Right atrium auricular region (tissue), 2 donors: ENCODE data around the gene FAF1. TPM values are rescaled to one million over a fixed set of nuclear protein-coding genes. Genes with fewer than 3 reads are reported as not detected.

Experiments used
- DNase-seq: peaks from one replicate; pipeline ENCODE4 v3.0.0-alpha.2; 2019; ENCODE audit warnings: low spot score
- H3K27ac ChIP-seq, 2 donors: fragments of 200-600 bp; sonication (generic); 1 replicate in 1 of 2; 2 replicates in 1 of 2; pipeline ENCODE4 v1.5.1; 2016 to 2019
- H3K27me3 ChIP-seq, 2 donors: fragments of 200-600 bp; sonication (generic); one replicate each; pipeline versions ENCODE4 v1.5.1 to v1.6.0; 2017 to 2019
- H3K36me3 ChIP-seq: fragments of 200-600 bp; sonication (generic); one replicate; pipeline ENCODE4 v1.5.1; 2016
- H3K4me1 ChIP-seq, 2 donors: fragments of 200-600 bp; sonication (generic); one replicate each; pipeline versions ENCODE4 v1.5.1 to v1.6.0; 2017 to 2019
- H3K4me3 ChIP-seq, 2 donors: fragments of 200-600 bp; sonication (generic); 1 replicate in 1 of 2; 2 replicates in 1 of 2; pipeline ENCODE4 v1.5.1; 2017 to 2019; ENCODE audit warnings: mild to moderate bottlenecking in 1 of 2, moderate library complexity in 1 of 2
- H3K9me3 ChIP-seq, 2 donors: fragments of 200-600 bp; sonication (generic); one replicate each; pipeline ENCODE4 v1.5.1; 2019
- total RNA-seq, 2 donors: library from RNA; depleted of rRNA; stranded (reverse); fragments of >200 nt; gene quantifications; one replicate each; pipeline ENCODE4 v1.1.0, GENCODE V29; 2016
- TF ChIP-seq, protein P1 (sequence below), 2 donors: fragments of 200-600 bp; sonication (generic); IDR thresholded peaks; one replicate each; pipeline ENCODE4 v1.5.1; 2019; ENCODE audit warnings: antibody characterized with exemption in 2 of 2

Gene FAF1
- total RNA-seq, 2 donors from 2014 or later, result 36.1 to 68.8 TPM

DNA sequence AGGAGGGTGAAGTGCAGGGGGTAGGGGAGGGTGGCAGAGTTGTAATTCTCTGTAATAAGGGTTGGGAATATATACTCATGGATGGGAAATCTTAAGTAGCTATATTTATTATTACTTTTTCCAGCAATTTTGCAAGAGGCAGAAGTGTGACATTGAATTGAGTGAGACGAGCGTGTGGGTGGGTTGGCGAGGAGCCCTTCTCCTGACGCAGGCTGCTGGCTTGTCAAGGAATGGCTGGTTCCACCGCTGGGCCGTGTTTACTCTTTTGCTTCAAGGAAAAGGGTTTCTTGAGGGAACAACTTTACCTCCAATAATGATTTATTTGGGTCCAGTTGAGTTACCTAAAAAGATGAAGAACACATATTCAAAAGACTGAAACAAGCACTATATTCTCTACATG is 518.9 kb downstream of the FAF1 start:
- no peak for DNase-seq
- no peaks in the 10 kb centered on the region for H3K9me3 ChIP-seq
- no peaks in the 10 kb centered on the region for H3K27me3 ChIP-seq
- TF ChIP-seq, protein P1, sequence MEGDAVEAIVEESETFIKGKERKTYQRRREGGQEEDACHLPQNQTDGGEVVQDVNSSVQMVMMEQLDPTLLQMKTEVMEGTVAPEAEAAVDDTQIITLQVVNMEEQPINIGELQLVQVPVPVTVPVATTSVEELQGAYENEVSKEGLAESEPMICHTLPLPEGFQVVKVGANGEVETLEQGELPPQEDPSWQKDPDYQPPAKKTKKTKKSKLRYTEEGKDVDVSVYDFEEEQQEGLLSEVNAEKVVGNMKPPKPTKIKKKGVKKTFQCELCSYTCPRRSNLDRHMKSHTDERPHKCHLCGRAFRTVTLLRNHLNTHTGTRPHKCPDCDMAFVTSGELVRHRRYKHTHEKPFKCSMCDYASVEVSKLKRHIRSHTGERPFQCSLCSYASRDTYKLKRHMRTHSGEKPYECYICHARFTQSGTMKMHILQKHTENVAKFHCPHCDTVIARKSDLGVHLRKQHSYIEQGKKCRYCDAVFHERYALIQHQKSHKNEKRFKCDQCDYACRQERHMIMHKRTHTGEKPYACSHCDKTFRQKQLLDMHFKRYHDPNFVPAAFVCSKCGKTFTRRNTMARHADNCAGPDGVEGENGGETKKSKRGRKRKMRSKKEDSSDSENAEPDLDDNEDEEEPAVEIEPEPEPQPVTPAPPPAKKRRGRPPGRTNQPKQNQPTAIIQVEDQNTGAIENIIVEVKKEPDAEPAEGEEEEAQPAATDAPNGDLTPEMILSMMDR (IDR thresholded peaks at IDR 0.05), result no peak
- H3K4me1 ChIP-seq, result no peaks in the 10 kb centered on the region
- no peak overlapping the region for H3K27ac ChIP-seq
- no peak overlapping the region for H3K4me3 ChIP-seq
- peaks cover 7% of the 10 kb centered on the region for H3K36me3 ChIP-seq

DNA sequence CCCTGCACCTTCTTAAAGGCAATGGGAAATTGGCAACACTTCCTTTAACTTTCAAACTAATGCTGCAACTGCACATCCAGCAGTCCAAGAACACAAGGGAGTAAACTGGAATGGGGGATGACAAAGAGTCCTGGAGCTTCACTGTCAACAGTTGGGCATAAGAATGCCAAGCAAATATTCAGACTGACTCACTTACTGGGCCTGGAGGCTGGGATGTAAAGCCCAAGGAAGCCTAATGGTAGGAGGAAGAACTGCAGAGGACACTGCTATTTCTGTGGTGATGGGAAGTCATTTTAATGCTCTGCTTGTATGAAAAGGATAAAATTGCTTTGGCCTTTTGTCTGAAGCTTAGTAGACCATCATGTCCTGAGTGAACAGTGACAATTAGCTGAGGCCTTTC is 521.1 kb downstream of the FAF1 start:
- no peak overlapping the region for H3K27ac ChIP-seq
- no peaks in the 10 kb centered on the region for H3K9me3 ChIP-seq
- H3K36me3 ChIP-seq, result peaks cover 7% of the 10 kb centered on the region
- H3K4me1 ChIP-seq, result no peaks in the 10 kb centered on the region
- H3K4me3 ChIP-seq, result no peak overlapping the region
- no peak for DNase-seq
- H3K27me3 ChIP-seq, result no peaks in the 10 kb centered on the region
- TF ChIP-seq, protein P1 (IDR thresholded peaks at IDR 0.05), result no peak

DNA sequence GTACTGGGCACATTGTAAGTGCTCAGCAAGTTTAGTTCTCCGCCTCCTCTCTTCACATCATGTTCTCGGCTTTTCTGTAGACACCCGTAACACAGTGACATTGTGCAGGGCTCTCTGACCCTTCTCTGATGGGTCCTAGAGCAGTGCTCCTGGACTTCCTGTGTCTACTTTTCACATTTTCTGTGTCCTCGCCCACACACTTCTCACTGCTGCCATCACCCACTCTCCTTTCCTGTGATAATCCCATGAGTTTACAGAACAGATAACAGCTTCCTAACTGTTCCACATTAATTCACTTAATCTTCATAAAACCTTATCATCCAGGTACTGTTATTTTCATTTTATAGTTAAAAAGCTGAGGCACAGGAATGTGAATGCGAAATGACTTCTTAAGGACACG is 523.6 kb downstream of the FAF1 start:
- Histone ChIP-seq H3K36me3 (peaks cover 7% of the 10 kb centered on the region), H3K27me3 (no peaks in the 10 kb centered on the region), H3K4me3 (no peak overlapping the region), H3K27ac (no peak overlapping the region), H3K4me1 (no peaks in the 10 kb centered on the region), H3K9me3 (no peaks in the 10 kb centered on the region)
- DNase-seq, result no peak
- TF ChIP-seq, protein P1 (IDR thresholded peaks at IDR 0.05), result no peak

DNA sequence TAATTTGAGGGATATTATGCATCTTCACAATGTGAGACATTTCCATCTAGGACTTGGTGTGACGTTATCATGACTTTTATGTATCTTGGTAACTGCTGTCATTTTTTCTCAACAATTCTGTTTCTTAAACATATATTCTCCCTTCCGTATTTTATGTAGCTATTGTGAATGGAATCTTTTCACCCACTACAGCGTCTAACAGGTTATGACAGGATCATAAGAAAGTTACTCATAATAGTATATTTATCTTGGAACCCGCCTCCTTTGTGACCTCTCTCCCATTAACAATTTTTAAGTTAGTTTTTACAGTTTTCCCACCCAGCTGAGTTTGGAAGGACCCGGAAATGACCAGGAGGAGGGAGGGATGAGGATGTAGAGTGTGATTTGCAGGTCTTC is 530.1 kb downstream of the FAF1 start:
- DNase-seq, result no peak
- H3K9me3 ChIP-seq, result no peaks in the 10 kb centered on the region
- H3K27me3 ChIP-seq, result peaks cover 52 to 59% of the 10 kb centered on the region in 2 donors
- TF ChIP-seq, protein P1 (IDR thresholded peaks at IDR 0.05), result no peak
- H3K27ac ChIP-seq, result no peak overlapping the region
- no peak overlapping the region for H3K4me3 ChIP-seq
- H3K4me1 ChIP-seq, result peaks cover 0 to 27% of the 10 kb centered on the region in 2 donors
- no peaks in the 10 kb centered on the region for H3K36me3 ChIP-seq

DNA sequence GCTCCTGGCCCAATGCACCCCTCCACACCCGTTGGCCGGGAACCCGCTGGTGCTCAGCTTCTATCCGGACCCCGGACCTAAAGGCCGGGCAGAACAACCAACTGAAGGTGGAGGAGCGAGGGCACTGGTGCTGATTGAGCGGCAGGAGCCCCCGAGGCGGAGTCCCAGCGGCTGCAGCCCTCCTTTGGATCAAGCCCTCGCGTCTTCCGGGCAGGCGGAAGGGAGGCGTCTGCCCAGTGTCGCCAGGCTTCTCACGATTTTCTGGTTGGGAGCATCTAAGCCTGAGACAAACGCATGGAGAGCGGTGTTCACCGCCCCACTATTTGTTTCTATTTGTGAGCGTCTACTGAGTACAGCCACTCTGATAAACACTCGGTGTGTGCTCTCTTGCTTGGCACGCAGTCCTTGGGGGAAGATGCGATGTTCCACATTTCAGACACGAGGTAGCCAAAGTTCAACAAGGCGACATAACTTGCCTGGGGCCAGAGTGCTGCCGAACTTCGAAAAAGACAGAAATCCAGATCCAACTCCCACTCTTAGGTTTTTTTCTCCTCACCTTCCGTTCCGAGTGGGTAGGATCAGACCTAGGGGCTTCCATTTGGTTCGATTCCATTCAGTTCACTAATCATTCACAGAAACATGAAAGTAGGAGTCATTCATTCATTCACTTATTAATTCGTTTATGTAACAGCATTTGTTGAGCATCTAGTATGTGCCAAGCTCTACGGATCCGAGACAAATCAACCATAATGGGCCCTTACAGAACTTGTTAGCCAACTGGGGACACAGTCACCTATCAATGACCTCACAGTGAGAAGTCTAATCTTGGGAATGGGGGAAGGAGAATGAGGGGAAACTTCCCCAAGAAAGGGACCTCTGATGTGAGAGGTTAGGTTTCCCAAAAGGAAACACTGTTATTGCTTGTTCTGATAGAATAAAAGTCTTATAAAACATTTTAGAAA is 532.0 kb downstream of the FAF1 start:
- DNase-seq, result no peak
- no peak overlapping the region for H3K4me3 ChIP-seq
- H3K9me3 ChIP-seq, result no peaks in the 10 kb centered on the region
- peaks cover 0 to 46% of the 10 kb centered on the region in 2 donors for H3K4me1 ChIP-seq
- no peak overlapping the region for H3K27ac ChIP-seq
- H3K27me3 ChIP-seq, result peaks cover 60 to 76% of the 10 kb centered on the region in 2 donors
- H3K36me3 ChIP-seq, result no peaks in the 10 kb centered on the region
- TF ChIP-seq, protein P1 (IDR thresholded peaks at IDR 0.05), result no peak
